Stomach (tissue), 4 donors: ENCODE measurements around the gene SPATA4.

Source experiments
- POLR2A ChIP-seq, 4 donors: fragments of 450-650 bp; IDR thresholded peaks; one replicate each; pipeline ENCODE4 v1.6.1; 2016; ENCODE audit warnings: antibody characterized with exemption in 4 of 4, control low read depth in 2 of 4, mild to moderate bottlenecking in 1 of 4, moderate library complexity in 1 of 4
- POLR2AphosphoS5 ChIP-seq, 3 donors: sonication (generic); formaldehyde crosslinking; IDR thresholded peaks; one replicate each; pipeline ENCODE4 v1.6.1; 2016; ENCODE audit warnings: antibody characterized with exemption in 3 of 3
- TF ChIP-seq, protein P1 (sequence below), 7 experiments: fragments of 450-650 bp in 4 of 7; fragments of 200-600 bp in 3 of 7; sonication (generic) in 3 of 7; IDR thresholded peaks; one replicate each; pipeline ENCODE4 v1.5.1; 2016 to 2019; ENCODE audit warnings: antibody characterized with exemption in 7 of 7, control low read depth in 2 of 7, mild to moderate bottlenecking in 1 of 7

DNA sequence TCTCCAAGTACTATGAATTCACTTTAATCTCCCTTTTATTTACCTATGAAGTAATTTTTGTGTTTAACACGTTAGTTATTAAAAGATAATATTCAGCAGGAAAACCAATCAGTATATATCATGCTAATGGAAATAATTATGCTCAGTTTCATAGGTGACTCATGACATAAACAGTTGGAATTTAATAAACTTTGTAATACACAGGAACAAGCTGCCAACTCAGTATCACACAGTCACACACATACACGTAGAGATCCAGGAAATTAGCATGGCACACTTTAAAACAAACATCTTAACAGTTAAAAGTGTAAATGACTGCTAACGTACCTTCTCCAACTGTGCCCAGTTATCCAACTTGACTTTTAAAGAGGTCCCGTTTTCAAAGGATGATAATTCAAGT, 2.3 kb downstream of the SPATA4 start:
- TF ChIP-seq POLR2AphosphoS5 (IDR thresholded peaks at IDR 0.05): peak in 2 of 3 donors; percentile 6 to 40
- TF ChIP-seq, protein P1, sequence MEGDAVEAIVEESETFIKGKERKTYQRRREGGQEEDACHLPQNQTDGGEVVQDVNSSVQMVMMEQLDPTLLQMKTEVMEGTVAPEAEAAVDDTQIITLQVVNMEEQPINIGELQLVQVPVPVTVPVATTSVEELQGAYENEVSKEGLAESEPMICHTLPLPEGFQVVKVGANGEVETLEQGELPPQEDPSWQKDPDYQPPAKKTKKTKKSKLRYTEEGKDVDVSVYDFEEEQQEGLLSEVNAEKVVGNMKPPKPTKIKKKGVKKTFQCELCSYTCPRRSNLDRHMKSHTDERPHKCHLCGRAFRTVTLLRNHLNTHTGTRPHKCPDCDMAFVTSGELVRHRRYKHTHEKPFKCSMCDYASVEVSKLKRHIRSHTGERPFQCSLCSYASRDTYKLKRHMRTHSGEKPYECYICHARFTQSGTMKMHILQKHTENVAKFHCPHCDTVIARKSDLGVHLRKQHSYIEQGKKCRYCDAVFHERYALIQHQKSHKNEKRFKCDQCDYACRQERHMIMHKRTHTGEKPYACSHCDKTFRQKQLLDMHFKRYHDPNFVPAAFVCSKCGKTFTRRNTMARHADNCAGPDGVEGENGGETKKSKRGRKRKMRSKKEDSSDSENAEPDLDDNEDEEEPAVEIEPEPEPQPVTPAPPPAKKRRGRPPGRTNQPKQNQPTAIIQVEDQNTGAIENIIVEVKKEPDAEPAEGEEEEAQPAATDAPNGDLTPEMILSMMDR (IDR thresholded peaks at IDR 0.05): no peak
- TF ChIP-seq POLR2A (IDR thresholded peaks at IDR 0.05): no peak
